ENCODE measurements around the gene FAM149A. TPM values are rescaled to one million over a fixed set of nuclear protein-coding genes. Genes with fewer than 3 reads are reported as not detected.

The FAM149A gene
- total RNA-seq, 4 donors from 2014 or later: 8.1 to 13.4 (median 9.7) TPM

DNA sequence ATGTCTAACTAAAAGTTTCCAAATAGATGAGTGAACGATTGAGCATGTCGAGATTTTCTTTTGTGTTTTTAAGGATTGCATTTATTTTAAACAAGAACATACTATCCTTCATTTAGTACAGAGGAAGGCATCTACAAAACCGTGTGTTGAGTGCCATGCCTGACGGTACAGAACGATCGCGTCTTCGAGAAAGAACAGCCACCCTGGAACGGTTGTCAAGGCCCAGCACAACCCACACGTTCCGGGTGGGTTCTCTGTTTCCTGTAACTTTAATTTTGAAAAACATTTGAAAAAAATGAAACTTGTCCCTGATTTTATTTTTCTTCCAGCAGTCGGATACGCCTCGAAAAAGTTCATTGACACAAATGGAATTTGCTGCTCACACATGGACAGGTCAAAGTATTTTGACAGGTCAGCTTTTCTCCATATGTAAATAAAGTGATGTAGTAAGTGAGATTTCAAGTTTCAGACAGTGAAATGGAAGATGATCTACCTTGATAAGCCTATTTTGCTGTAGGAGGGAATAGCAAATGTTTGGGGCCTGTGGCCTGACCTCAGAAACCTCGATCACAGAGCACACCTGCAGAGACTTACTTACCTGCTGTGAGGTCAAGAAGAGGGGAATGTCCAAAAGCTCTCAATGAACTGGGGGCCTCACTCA is 62.5 kb downstream of the FAM149A start:
- H3K4me1 ChIP-seq: peaks cover 0 to 8% of the 10 kb centered on the region in 2 donors
- no peak overlapping the region for H3K27ac ChIP-seq
- no peak overlapping the region for H3K4me3 ChIP-seq (replicated peaks in 1 of 3)
- H3K27me3 ChIP-seq: no peaks in the 10 kb centered on the region
- intact Hi-C loops (cut with DNase I): no loop called here
- H3K36me3 ChIP-seq: no peaks in the 10 kb centered on the region
- 93% methylated on average over 15 of the region's 15 CpGs for WGBS, 2 donors
- no peak for DNase-seq
- no peaks in the 10 kb centered on the region for H3K9me3 ChIP-seq
- TF ChIP-seq POLR2A (IDR thresholded peaks at IDR 0.05): no peak
- TF ChIP-seq, protein P1, sequence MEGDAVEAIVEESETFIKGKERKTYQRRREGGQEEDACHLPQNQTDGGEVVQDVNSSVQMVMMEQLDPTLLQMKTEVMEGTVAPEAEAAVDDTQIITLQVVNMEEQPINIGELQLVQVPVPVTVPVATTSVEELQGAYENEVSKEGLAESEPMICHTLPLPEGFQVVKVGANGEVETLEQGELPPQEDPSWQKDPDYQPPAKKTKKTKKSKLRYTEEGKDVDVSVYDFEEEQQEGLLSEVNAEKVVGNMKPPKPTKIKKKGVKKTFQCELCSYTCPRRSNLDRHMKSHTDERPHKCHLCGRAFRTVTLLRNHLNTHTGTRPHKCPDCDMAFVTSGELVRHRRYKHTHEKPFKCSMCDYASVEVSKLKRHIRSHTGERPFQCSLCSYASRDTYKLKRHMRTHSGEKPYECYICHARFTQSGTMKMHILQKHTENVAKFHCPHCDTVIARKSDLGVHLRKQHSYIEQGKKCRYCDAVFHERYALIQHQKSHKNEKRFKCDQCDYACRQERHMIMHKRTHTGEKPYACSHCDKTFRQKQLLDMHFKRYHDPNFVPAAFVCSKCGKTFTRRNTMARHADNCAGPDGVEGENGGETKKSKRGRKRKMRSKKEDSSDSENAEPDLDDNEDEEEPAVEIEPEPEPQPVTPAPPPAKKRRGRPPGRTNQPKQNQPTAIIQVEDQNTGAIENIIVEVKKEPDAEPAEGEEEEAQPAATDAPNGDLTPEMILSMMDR (IDR thresholded peaks at IDR 0.05): no peak

DNA sequence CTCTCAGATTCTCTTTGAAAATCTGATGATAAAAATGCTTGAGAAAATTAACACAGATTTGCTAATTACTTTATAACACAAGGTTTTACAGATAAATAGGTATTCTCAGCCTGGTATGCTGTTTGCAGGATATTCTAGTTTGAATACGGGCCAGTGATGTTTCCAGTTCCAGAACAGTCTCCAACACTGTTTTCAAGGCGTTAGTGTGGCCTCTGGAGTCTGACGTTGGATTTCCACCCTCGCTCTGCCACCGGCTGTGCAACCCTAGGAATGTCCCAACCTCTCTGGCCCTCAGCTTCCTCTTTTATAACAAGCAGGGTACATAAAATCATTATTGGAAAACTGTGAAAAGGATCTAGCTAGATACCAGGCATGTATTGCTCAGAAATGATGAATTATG is 63.1 kb downstream of the FAM149A start:
- TF ChIP-seq, protein P1 (IDR thresholded peaks at IDR 0.05): no peak
- TF ChIP-seq POLR2A (IDR thresholded peaks at IDR 0.05): no peak
- H3K27ac ChIP-seq: no peak overlapping the region
- no peaks in the 10 kb centered on the region for H3K36me3 ChIP-seq
- H3K4me3 ChIP-seq (replicated peaks in 1 of 3): no peak overlapping the region
- intact Hi-C loops (cut with DNase I): no loop called here
- DNase-seq: no peak
- 89 to 96% methylated on average over 5 of the region's 5 CpGs for WGBS, 2 donors
- H3K27me3 ChIP-seq: no peaks in the 10 kb centered on the region
- no peaks in the 10 kb centered on the region for H3K9me3 ChIP-seq
- peaks cover 0 to 8% of the 10 kb centered on the region in 2 donors for H3K4me1 ChIP-seq

DNA sequence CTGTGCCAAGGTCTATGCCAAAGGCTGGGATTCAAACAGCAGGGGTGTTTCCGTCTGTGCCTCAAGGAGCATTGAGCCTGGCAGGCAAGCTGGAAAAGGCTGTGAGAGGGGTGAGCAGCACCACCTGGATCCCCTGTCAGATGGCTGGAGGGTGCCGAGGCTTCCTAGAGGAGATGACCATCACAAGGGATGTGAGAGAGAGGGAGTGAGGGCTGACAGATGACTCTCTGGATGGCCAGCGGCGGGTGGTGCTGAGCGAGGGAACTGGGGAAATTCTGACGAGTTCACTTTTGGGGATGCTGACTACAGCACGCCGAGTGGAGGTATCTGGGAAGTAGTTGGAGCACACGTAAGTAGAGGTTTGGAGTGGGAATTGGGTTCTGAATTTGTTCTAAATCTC is 64.2 kb downstream of the FAM149A start:
- TF ChIP-seq, protein P1 (IDR thresholded peaks at IDR 0.05): no peak
- no peak for TF ChIP-seq POLR2A (IDR thresholded peaks at IDR 0.05)
- intact Hi-C loops (cut with DNase I): no loop called here

DNA sequence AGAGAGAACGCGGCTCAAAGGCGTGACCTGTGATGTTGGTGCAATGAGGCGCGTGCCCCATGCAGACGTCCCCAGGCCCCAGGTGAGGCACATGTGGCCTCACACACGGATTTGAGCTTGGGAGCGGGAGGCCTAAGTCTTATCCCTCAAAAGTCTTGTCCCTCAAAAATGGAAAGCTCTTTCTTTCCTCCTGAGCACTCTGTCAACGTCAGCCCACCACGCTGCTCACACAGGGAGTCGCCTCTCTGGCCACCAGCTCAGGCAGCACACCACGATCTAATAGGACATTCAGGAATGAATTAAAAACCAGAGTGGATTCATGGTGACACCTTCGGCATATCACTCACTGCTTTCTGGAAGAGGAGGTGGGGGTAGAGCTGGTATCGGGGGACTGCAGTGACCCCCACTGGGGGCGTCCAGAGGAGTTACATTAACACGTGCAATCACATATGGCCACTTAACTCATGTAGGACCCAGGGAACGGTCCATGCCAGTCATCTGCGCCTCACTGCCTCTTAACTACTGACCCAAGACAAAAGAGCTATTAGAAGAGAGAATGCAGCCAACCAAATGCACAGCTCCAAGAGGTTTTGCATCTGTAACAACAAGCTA is 64.9 kb downstream of the FAM149A start:
- 73 to 80% methylated on average over 18 of the region's 18 CpGs for WGBS, 2 donors
- DNase-seq: peak; percentile 42 to 46
- Histone ChIP-seq H3K4me3 (replicated peaks in 1 of 3) (no peak overlapping the region), H3K27ac (no peak overlapping the region), H3K9me3 (no peaks in the 10 kb centered on the region), H3K27me3 (no peaks in the 10 kb centered on the region), H3K36me3 (no peaks in the 10 kb centered on the region), H3K4me1 (peaks cover 0 to 8% of the 10 kb centered on the region in 2 donors)
- intact Hi-C loops (cut with DNase I): no loop called here
- no peak for TF ChIP-seq POLR2A (IDR thresholded peaks at IDR 0.05)
- TF ChIP-seq, protein P1 (IDR thresholded peaks at IDR 0.05): no peak

More for the DNA sequence above, 64.2 kb downstream of the FAM149A start:
- 96% methylated on average over 9 of the region's 9 CpGs for WGBS, 2 donors
- Histone ChIP-seq H3K27me3 (no peaks in the 10 kb centered on the region), H3K9me3 (no peaks in the 10 kb centered on the region), H3K27ac (no peak overlapping the region), H3K4me1 (peaks cover 0 to 8% of the 10 kb centered on the region in 2 donors), H3K4me3 (replicated peaks in 1 of 3) (no peak overlapping the region), H3K36me3 (no peaks in the 10 kb centered on the region)
- no peak for DNase-seq

Measured in thyroid gland (tissue), 4 donors.